MM.1S (cell line): ENCODE measurements around the gene THRB.

Source experiments
- EZH2 ChIP-seq: fragments of 300-600 bp; sonication (generic); optimal IDR thresholded peaks from 2 replicates; pipeline ENCODE3; 2017; ENCODE audit warnings: low read depth, mild to moderate bottlenecking, antibody characterized with exemption, low read length, mixed read lengths
- EZH2phosphoT487 ChIP-seq: fragments of 300-600 bp; sonication (generic); IDR thresholded peaks from 2 replicates; pipeline ENCODE4 v1.6.1; 2018; ENCODE audit warnings: antibody characterized with exemption, low read length
- TF ChIP-seq, protein P1 (sequence below): fragments of 300-600 bp; sonication (generic); IDR thresholded peaks from 2 replicates; pipeline ENCODE4 v1.5.1; 2016; ENCODE audit warnings: antibody characterized with exemption, low read length, mixed read lengths

DNA sequence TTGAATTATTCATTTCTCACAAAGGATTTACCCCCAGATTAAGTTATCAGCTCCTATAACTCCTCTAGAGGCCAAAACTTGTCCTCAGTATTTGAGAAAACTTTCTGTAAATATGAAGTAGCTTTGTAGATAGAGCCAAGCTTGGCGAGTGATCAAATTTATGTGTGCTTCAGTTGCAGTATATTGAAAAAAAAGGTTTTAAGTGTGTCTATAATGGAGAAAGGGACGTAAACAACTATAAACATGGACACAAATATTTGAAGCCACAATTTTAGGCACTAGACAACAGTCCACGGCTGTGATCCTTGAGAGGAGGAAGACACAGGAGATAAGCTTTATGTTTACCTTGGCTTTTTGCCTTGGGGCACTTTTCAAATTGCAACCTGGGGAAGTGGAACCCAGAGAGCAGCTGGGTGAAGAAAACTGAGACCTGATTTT is 118.7 kb downstream of the THRB start:
- TF ChIP-seq, protein P1, sequence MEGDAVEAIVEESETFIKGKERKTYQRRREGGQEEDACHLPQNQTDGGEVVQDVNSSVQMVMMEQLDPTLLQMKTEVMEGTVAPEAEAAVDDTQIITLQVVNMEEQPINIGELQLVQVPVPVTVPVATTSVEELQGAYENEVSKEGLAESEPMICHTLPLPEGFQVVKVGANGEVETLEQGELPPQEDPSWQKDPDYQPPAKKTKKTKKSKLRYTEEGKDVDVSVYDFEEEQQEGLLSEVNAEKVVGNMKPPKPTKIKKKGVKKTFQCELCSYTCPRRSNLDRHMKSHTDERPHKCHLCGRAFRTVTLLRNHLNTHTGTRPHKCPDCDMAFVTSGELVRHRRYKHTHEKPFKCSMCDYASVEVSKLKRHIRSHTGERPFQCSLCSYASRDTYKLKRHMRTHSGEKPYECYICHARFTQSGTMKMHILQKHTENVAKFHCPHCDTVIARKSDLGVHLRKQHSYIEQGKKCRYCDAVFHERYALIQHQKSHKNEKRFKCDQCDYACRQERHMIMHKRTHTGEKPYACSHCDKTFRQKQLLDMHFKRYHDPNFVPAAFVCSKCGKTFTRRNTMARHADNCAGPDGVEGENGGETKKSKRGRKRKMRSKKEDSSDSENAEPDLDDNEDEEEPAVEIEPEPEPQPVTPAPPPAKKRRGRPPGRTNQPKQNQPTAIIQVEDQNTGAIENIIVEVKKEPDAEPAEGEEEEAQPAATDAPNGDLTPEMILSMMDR = no peak
- TF ChIP-seq EZH2 (no peak), EZH2phosphoT487 (no peak)
